ENCODE results near the gene CAPN14. TPM values are rescaled to one million over a fixed set of nuclear protein-coding genes. Genes with fewer than 3 reads are reported as not detected.

The CAPN14 gene
- total RNA-seq, 1 experiment from 2014 or later, result 0.23 TPM

- no TSS peak for BruUV-seq (replicated peaks)
- Mint-ChIP-seq H3K27me3 (ENCODE audit: insufficient read depth, unreplicated experiment) (peaks cover 29% of the 10 kb centered on the region), H3K4me1 (ENCODE audit: low read depth, unreplicated experiment) (no peaks in the 10 kb centered on the region), H3K9me3 (ENCODE audit: unreplicated experiment) (no peaks in the 10 kb centered on the region), H3K36me3 (ENCODE audit: insufficient read depth, unreplicated experiment) (no peaks in the 10 kb centered on the region), H3K27ac (ENCODE audit: unreplicated experiment) (no peak overlapping the region), H3K4me3 (ENCODE audit: unreplicated experiment) (no peak overlapping the region)
- no peak for DNase-seq
- no peak for TF ChIP-seq CTCF (IDR thresholded peaks at IDR 0.05; ENCODE audit: insufficient read depth in 1 of 2, low read depth in 1 of 2, low read length in 1 of 2, severe bottlenecking in 1 of 2, unreplicated experiment in 1 of 2)
- peaks cover 4% of the 10 kb centered on the region for H3K27me3 ChIP-seq (replicated peaks; ENCODE audit: control insufficient read depth, insufficient read depth, low read length)
- H3K4me1 ChIP-seq, result no peaks in the 10 kb centered on the region
- intact Hi-C loops (cut with micrococcal nuclease; ENCODE audit: unreplicated experiment), result no loop called here
- no peaks in the 10 kb centered on the region for H3K36me3 ChIP-seq (ENCODE audit: control insufficient read depth, insufficient read depth, low read length)
- ChIA-PET POLR2A (no interaction called here), CTCF (no interaction called here)
- no peaks in the 10 kb centered on the region for H3K9me3 ChIP-seq
- no peak overlapping the region for H3K4me3 ChIP-seq (ENCODE audit: low read depth, low read length)
Measured at GRCh38 chr2:31140151-31140550, 77.2 kb downstream of the CAPN14 start.

DNA sequence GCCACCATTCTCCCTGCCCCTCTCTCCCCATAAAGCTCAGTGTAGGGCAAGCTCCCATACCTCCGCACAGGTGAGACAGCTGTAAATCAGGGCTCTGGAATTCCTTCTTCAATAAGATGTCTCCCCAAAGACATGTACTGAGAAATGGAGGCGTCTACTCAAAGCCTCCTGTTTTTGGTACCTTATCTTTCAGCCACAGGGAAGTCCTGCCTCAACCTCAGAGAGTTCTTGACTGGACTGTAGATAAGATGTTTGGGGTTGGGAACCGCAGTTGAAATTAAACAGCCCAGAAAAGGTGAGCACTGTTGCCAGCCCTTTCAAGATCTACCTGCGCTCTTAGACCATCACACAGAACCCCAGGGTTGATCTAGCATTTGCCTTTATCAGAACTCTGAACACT lies 77.6 kb downstream of the CAPN14 start:
- CTCF ChIA-PET, result no interaction called here
- Histone ChIP-seq H3K27me3 (replicated peaks; ENCODE audit: control insufficient read depth, insufficient read depth, low read length) (peaks cover 4% of the 10 kb centered on the region), H3K4me1 (no peaks in the 10 kb centered on the region)

DNA sequence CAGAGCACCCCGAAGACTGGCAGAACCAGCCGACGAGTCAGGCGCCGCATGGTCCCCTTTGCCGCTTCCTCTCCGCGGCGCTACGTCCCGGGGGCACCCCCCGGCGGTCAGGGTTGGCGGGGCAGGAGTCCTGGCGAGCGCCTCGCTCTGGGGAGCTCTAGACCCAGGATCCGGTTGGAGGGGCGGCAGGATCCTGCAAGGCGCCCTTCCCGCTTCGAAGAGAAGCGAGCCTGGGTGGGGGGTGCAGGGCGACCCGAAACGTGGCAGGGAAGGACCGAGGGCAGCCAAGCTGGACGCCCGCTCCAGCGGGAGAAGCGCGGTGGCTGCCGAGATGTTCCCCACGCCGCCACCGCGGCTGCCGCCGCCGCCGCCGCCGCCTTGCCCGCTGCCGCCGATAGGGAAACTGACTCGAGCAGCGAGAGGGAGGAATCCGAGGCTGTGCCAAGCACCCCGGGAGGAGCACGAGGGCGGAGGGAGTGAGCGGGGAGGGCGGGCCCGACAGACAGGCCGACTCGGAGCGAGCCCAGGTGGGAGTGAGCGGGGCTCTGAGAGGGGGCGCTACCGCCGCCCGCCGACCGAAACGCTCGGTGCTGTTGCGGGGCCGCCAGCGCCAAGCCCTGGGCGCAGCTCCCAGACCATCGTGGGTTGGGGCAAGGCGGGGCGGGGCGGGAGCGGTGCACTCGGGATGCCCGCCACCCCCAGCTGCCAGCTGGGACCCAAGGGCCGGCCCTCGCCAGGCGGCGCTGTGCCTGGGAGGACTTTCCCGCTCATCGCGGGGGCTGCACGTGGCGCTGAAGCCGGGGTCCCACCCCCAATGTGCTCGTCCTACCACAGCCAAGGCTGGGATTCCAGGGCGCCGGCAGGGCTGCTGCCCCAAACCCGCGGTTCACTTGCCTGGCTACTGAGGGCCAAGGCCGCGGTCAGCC lies 79.0 kb downstream of the CAPN14 start, which contains the start of gene GALNT14:
GALNT14 (minus strand) TSS at position 404 of the 926 bp plus-strand sequence; CDS start at position 50, 354 bp downstream.
- peak within 1 kb of the TSS; percentile 8 for H3K4me3 ChIP-seq (ENCODE audit: low read depth, low read length)
- peak in 1 of 2 experiments; percentile 47 for DNase-seq
- peak in 1 of 2 experiments; percentile 34 for TF ChIP-seq CTCF (IDR thresholded peaks at IDR 0.05; ENCODE audit: insufficient read depth in 1 of 2, low read depth in 1 of 2, low read length in 1 of 2, severe bottlenecking in 1 of 2, unreplicated experiment in 1 of 2)
- Mint-ChIP-seq H3K36me3 (ENCODE audit: insufficient read depth, unreplicated experiment) (no peaks in the 10 kb centered on the region), H3K4me1 (ENCODE audit: low read depth, unreplicated experiment) (no peaks in the 10 kb centered on the region), H3K9me3 (ENCODE audit: unreplicated experiment) (no peaks in the 10 kb centered on the region), H3K27ac (ENCODE audit: unreplicated experiment) (no peak within 1 kb of the TSS), H3K27me3 (ENCODE audit: insufficient read depth, unreplicated experiment) (peaks cover 32% of the 10 kb centered on the region), H3K4me3 (ENCODE audit: unreplicated experiment) (peak within 1 kb of the TSS; percentile 53)
- intact Hi-C loops (cut with micrococcal nuclease; ENCODE audit: unreplicated experiment), result no loop called here
- no peaks in the 10 kb centered on the region for H3K4me1 ChIP-seq
- peaks cover 4% of the 10 kb centered on the region for H3K27me3 ChIP-seq (replicated peaks; ENCODE audit: control insufficient read depth, insufficient read depth, low read length)
- ChIA-PET CTCF (interaction anchor here (0.6 to 1.2 kb wide), 3 partner anchors 32 to 270 kb away, joined by 3 to 5 read pairs (median 4); no protein-coding TSS in a partner anchor), POLR2A (no interaction called here)
- no peaks in the 10 kb centered on the region for H3K36me3 ChIP-seq (ENCODE audit: control insufficient read depth, insufficient read depth, low read length)
- BruUV-seq (replicated peaks), result no TSS peak
- no peaks in the 10 kb centered on the region for H3K9me3 ChIP-seq

More for the DNA sequence above, 77.6 kb downstream of the CAPN14 start:
- peaks cover 32% of the 10 kb centered on the region for H3K27me3 Mint-ChIP-seq (ENCODE audit: insufficient read depth, unreplicated experiment)
- DNase-seq, result no peak
- intact Hi-C loops (cut with micrococcal nuclease; ENCODE audit: unreplicated experiment), result no loop called here
- TF ChIP-seq CTCF (IDR thresholded peaks at IDR 0.05; ENCODE audit: insufficient read depth in 1 of 2, low read depth in 1 of 2, low read length in 1 of 2, severe bottlenecking in 1 of 2, unreplicated experiment in 1 of 2), result no peak
- H3K4me3 Mint-ChIP-seq (ENCODE audit: unreplicated experiment), result no peak overlapping the region
- no peaks in the 10 kb centered on the region for H3K36me3 ChIP-seq (ENCODE audit: control insufficient read depth, insufficient read depth, low read length)
- POLR2A ChIA-PET, result no interaction called here
- no peaks in the 10 kb centered on the region for H3K4me1 Mint-ChIP-seq (ENCODE audit: low read depth, unreplicated experiment)
- no peak overlapping the region for H3K4me3 ChIP-seq (ENCODE audit: low read depth, low read length)
- no peaks in the 10 kb centered on the region for H3K36me3 Mint-ChIP-seq (ENCODE audit: insufficient read depth, unreplicated experiment)
- no TSS peak for BruUV-seq (replicated peaks)
- H3K9me3 ChIP-seq, result no peaks in the 10 kb centered on the region
- no peak overlapping the region for H3K27ac Mint-ChIP-seq (ENCODE audit: unreplicated experiment)
- no peaks in the 10 kb centered on the region for H3K9me3 Mint-ChIP-seq (ENCODE audit: unreplicated experiment)
